ENCODE results near the gene SYTL3. TPM values are rescaled to one million over a fixed set of nuclear protein-coding genes. Genes with fewer than 3 reads are reported as not detected.
A peak's percentile ranks its signal among the peaks of the same experiment; 100 is the strongest.
"Not testable (repeated sequence)": the region's sequence is repeated elsewhere in the genome, so short reads cannot be mapped to it uniquely, and the experiment has no call there.

The SYTL3 gene
- total RNA-seq, 2 experiments from 2014 or later = 43.5 to 48.3 TPM

GRCh38 chr6:158644231-158645063 is 5.4 kb upstream of the SYTL3 start, which contains the start of gene DYNLT1:
Gene DYNLT1 (minus strand): TSS chr6:158644743. CDS start chr6:158644708, 35 bp downstream.
- ChIA-PET CTCF (interaction anchor here (1.0 to 4.8 kb wide), 8 partner anchors 9 to 430 kb away, joined by 3 to 44 read pairs (median 6); no protein-coding TSS in a partner anchor), POLR2A (interaction anchor here (0.6 to 4.2 kb wide), 18 partner anchors 8 to 558 kb away, joined by 3 to 46 read pairs (median 4); partner anchors contain the start of genes TAGAP and TMEM181)
- peak within 1 kb of the TSS; percentile 97 for H3K27ac Mint-ChIP-seq
- peaks cover 43% of the 10 kb centered on the region for H3K36me3 Mint-ChIP-seq (ENCODE audit: low read depth)
- H3K4me3 Mint-ChIP-seq = peak within 1 kb of the TSS; percentile 99
- H3K27me3 Mint-ChIP-seq (ENCODE audit: low read depth) = no peaks in the 10 kb centered on the region
- peak; percentile 74 for ATAC-seq
- peaks cover 71% of the 10 kb centered on the region for H3K4me1 Mint-ChIP-seq (ENCODE audit: low read depth)
- peak; percentile 91 for DNase-seq
- no peaks in the 10 kb centered on the region for H3K9me3 Mint-ChIP-seq (ENCODE audit: insufficient read depth)

- POLR2A ChIA-PET = interaction anchor here (0.6 to 4.2 kb wide), 13 partner anchors 7 to 400 kb away, joined by 3 to 46 read pairs (median 7); partner anchors contain the start of genes TAGAP and TMEM181
- Mint-ChIP-seq H3K36me3 (ENCODE audit: low read depth) (peaks cover 35% of the 10 kb centered on the region), H3K4me1 (ENCODE audit: low read depth) (peaks cover 67% of the 10 kb centered on the region), H3K27ac (peak overlapping the region; percentile 77), H3K4me3 (peak overlapping the region; percentile 79), H3K9me3 (ENCODE audit: insufficient read depth) (no peaks in the 10 kb centered on the region), H3K27me3 (ENCODE audit: low read depth) (no peaks in the 10 kb centered on the region)
- ATAC-seq = no peak
- DNase-seq = no peak
- CTCF ChIA-PET = interaction anchor here (1.0 to 9.3 kb wide), 8 partner anchors 8 to 431 kb away, joined by 3 to 88 read pairs (median 8); no protein-coding TSS in a partner anchor
These were observed 4.5 kb upstream of the SYTL3 start for GRCh38 chr6:158645064-158646022.

GRCh38 chr6:158646023-158646910 is 3.6 kb upstream of the SYTL3 start:
- DNase-seq (no peak), ATAC-seq (no peak)
- H3K4me1 Mint-ChIP-seq (ENCODE audit: low read depth) = peaks cover 64% of the 10 kb centered on the region
- H3K27me3 Mint-ChIP-seq (ENCODE audit: low read depth) = no peaks in the 10 kb centered on the region
- H3K4me3 Mint-ChIP-seq = peak overlapping the region; percentile 79
- H3K36me3 Mint-ChIP-seq (ENCODE audit: low read depth) = peaks cover 31% of the 10 kb centered on the region
- ChIA-PET POLR2A (interaction anchor here (1.1 to 2.6 kb wide), 4 partner anchors 13 to 223 kb away, joined by 3 to 19 read pairs (median 8); partner anchors contain the start of gene TMEM181), CTCF (interaction anchor here (4.8 to 9.3 kb wide), 2 partner anchors 15 to 45 kb away, joined by 38 to 88 read pairs; no protein-coding TSS in a partner anchor)
- no peaks in the 10 kb centered on the region for H3K9me3 Mint-ChIP-seq (ENCODE audit: insufficient read depth)
- peak overlapping the region; percentile 36 for H3K27ac Mint-ChIP-seq

- peaks cover 60% of the 10 kb centered on the region for H3K4me1 Mint-ChIP-seq (ENCODE audit: low read depth)
- ChIA-PET CTCF (interaction anchor here (2.2 to 9.3 kb wide), 3 partner anchors 14 to 433 kb away, joined by 8 to 88 read pairs (median 21); no protein-coding TSS in a partner anchor), POLR2A (interaction anchor here (0.7 kb wide), 1 partner anchor 32 kb away, joined by 3 read pairs; no protein-coding TSS in a partner anchor)
- H3K4me3 Mint-ChIP-seq = no peak overlapping the region
- no peak overlapping the region for H3K27ac Mint-ChIP-seq
- H3K9me3 Mint-ChIP-seq (ENCODE audit: insufficient read depth) = no peaks in the 10 kb centered on the region
- DNase-seq (no peak), ATAC-seq (no peak)
- peaks cover 25% of the 10 kb centered on the region for H3K36me3 Mint-ChIP-seq (ENCODE audit: low read depth)
- no peaks in the 10 kb centered on the region for H3K27me3 Mint-ChIP-seq (ENCODE audit: low read depth)
These were observed 2.4 kb upstream of the SYTL3 start for GRCh38 chr6:158647501-158647900.

- Mint-ChIP-seq H3K4me1 (ENCODE audit: low read depth) (peaks cover 67% of the 10 kb centered on the region), H3K36me3 (ENCODE audit: low read depth) (peaks cover 22% of the 10 kb centered on the region), H3K27ac (peak overlapping the region; percentile 95), H3K27me3 (ENCODE audit: low read depth) (no peaks in the 10 kb centered on the region), H3K9me3 (ENCODE audit: insufficient read depth) (no peaks in the 10 kb centered on the region), H3K4me3 (peak overlapping the region; percentile 75)
- ChIA-PET CTCF (interaction anchor here (0.9 to 9.3 kb wide), 9 partner anchors 10 to 622 kb away, joined by 3 to 88 read pairs (median 4); no protein-coding TSS in a partner anchor), POLR2A (interaction anchor here (0.8 to 1.9 kb wide), 4 partner anchors 9 to 89 kb away, joined by 3 to 13 read pairs (median 4); no protein-coding TSS in a partner anchor)
- DNase-seq = no peak
- no peak for ATAC-seq
These were observed 1.1 kb upstream of the SYTL3 start for GRCh38 chr6:158648682-158649131.

- H3K36me3 Mint-ChIP-seq (ENCODE audit: low read depth) = peaks cover 51% of the 10 kb centered on the region
- H3K4me1 Mint-ChIP-seq (ENCODE audit: low read depth) = peaks cover 79% of the 10 kb centered on the region
- not testable (repeated sequence) for ATAC-seq; H3K27me3 Mint-ChIP-seq (ENCODE audit: low read depth); H3K9me3 Mint-ChIP-seq (ENCODE audit: insufficient read depth); DNase-seq
- H3K4me3 Mint-ChIP-seq = peak overlapping the region; percentile 73
- CTCF ChIA-PET = interaction anchor here (0.8 to 9.3 kb wide), 6 partner anchors 8 to 438 kb away, joined by 3 to 88 read pairs (median 4); partner anchors contain the start of gene DYNLT1
- H3K27ac Mint-ChIP-seq = peak overlapping the region; percentile 98
- POLR2A ChIA-PET = interaction anchor here (1.0 to 3.7 kb wide), 5 partner anchors 9 to 392 kb away, joined by 3 to 46 read pairs (median 4); partner anchors contain the start of genes DYNLT1 and TAGAP
These were observed 2.3 kb downstream of the SYTL3 start for GRCh38 chr6:158651981-158652737.

- H3K4me1 Mint-ChIP-seq (ENCODE audit: low read depth) = peaks cover 72% of the 10 kb centered on the region
- H3K27me3 Mint-ChIP-seq (ENCODE audit: low read depth) = no peaks in the 10 kb centered on the region
- H3K27ac Mint-ChIP-seq = peak overlapping the region; percentile 98
- H3K9me3 Mint-ChIP-seq (ENCODE audit: insufficient read depth) = no peaks in the 10 kb centered on the region
- peak; percentile 97 for DNase-seq
- H3K36me3 Mint-ChIP-seq (ENCODE audit: low read depth) = peaks cover 47% of the 10 kb centered on the region
- peak overlapping the region; percentile 73 for H3K4me3 Mint-ChIP-seq
- peak; percentile 78 for ATAC-seq
- ChIA-PET CTCF (interaction anchor here (0.7 to 9.3 kb wide), 9 partner anchors 8 to 439 kb away, joined by 3 to 88 read pairs (median 4); partner anchors contain the start of gene DYNLT1), POLR2A (interaction anchor here (0.6 to 3.7 kb wide), 5 partner anchors 10 to 516 kb away, joined by 3 to 46 read pairs (median 4); partner anchors contain the start of gene DYNLT1)
These were observed 3.9 kb downstream of the SYTL3 start for GRCh38 chr6:158653577-158654354.

- ChIA-PET POLR2A (interaction anchor here (3.7 kb wide), 1 partner anchor 11 kb away, joined by 46 read pairs; the partner anchor contains the start of gene DYNLT1), CTCF (interaction anchor here (0.8 to 9.3 kb wide), 7 partner anchors 7 to 433 kb away, joined by 3 to 88 read pairs (median 4); partner anchors contain the start of gene DYNLT1)
- no peak for ATAC-seq
These were observed 4.6 kb downstream of the SYTL3 start for GRCh38 chr6:158654498-158654897.

More at GRCh38 chr6:158654498-158654897, 4.6 kb downstream of the SYTL3 start:
- H3K27me3 Mint-ChIP-seq (ENCODE audit: low read depth) = no peaks in the 10 kb centered on the region
- H3K4me3 Mint-ChIP-seq = peak overlapping the region; percentile 73
- peaks cover 72% of the 10 kb centered on the region for H3K4me1 Mint-ChIP-seq (ENCODE audit: low read depth)
- peaks cover 53% of the 10 kb centered on the region for H3K36me3 Mint-ChIP-seq (ENCODE audit: low read depth)
- peak overlapping the region; percentile 98 for H3K27ac Mint-ChIP-seq
- no peaks in the 10 kb centered on the region for H3K9me3 Mint-ChIP-seq (ENCODE audit: insufficient read depth)
- DNase-seq = no peak

Measured in activated CD8-positive, alpha-beta T cell treated with anti-CD3 and anti-CD28 coated beads, Interleukin-2, amount 10 ng/mL, durations not matched to agents 7 days and 5 days (primary cell).